ENCODE measurements around the gene INCENP.
"Not testable (repeated sequence)": the region's sequence is repeated elsewhere in the genome, so short reads cannot be mapped to it uniquely, and the experiment has no call there.

Gene INCENP

GRCh38 chr11:62171261-62171723 lies 47.5 kb downstream of the INCENP start:
- DNase-seq (ENCODE audit: low read depth) = peak; percentile 56

DNA sequence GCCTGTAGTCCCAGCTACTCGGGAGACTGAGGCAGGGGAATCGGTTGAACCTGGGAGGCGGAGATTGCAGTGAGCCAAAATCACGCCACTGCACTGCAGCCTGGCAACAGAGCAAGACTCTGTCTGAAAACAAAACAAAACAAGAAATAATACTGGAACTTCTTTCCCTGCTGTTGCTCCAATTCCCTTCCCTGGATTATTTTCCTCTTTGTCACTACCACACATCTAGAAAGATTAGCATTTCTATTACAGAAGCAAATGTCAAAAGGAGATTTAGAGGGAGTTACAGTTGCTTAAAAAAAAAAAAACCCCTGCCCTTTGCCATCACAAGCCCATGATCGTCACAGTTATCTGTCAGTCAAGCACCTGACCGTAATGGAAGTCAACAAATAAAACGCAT lies 48.5 kb downstream of the INCENP start:
- no peak for DNase-seq (ENCODE audit: low read depth)

DNA sequence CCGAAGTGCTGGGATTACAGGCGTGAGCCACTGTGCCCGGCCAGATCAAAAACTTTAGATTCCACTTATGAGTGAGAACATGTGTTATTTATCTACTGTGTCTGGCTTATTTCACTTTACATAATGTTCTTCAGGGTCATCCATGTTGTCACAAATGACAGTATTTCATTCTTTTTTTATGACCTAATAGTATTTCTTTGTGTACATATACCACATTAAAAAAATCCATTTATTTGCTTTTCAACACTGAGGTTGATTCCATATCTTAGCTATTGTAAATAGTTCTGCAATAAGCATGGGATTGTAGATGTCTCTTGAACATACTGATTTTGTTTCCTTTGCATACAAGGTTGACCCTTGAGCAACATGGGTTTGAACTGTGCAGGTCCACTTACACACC lies 53.0 kb downstream of the INCENP start:
- DNase-seq (ENCODE audit: low read depth) = no peak

DNA sequence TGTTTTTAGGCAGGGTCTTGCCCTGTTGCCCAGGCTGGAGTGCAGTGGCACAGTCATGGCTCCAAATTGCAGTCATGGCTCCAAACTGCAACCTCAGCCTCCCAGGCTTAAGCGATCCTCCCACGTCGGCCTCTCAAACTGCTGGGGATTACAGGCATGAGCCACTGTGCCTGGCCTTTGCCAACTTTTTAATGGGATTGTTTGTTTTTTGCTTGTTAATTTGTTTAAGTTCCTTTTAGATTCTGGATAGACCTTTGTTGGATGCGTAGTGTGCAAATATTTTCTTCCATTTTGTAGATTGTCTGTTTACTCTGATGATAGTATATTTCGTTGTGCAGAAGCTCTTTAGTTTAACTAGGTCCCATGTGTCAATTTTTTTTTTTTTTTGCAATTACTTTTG lies 56.2 kb downstream of the INCENP start:
- no peak for DNase-seq (ENCODE audit: low read depth)

DNA sequence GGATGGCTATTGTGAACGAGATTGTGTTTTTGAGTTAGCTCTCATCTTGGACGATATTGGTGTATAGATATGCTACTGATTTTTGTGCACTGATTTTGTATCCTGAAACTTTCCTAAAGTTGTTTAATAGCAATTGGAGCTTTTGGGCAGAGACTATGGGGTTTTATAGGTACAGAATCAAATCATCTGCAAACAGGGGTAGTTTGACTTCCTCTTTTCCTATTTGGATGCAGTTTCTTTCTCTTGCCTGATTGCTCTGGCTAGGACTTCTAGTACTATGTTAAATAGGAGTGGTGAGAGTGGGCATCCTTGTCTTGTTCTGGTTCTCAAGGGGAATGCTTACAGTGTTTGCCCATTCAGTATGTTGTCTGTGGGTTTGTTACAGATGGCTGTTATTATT lies 57.3 kb downstream of the INCENP start:
- no peak for DNase-seq (ENCODE audit: low read depth)

GRCh38 chr11:62182147-62182891 lies 58.5 kb downstream of the INCENP start:
- no peak for DNase-seq (ENCODE audit: low read depth)

- DNase-seq (ENCODE audit: low read depth) = no peak
Measured at GRCh38 chr11:62186195-62186594, 62.4 kb downstream of the INCENP start.

- DNase-seq (ENCODE audit: low read depth) = no peak
Measured at GRCh38 chr11:62190011-62190410, 66.2 kb downstream of the INCENP start, which contains the start of gene SCGB1D1. Gene SCGB1D1 (plus strand): TSS chr11:62190216. CDS start chr11:62190285, 69 bp downstream.

DNA sequence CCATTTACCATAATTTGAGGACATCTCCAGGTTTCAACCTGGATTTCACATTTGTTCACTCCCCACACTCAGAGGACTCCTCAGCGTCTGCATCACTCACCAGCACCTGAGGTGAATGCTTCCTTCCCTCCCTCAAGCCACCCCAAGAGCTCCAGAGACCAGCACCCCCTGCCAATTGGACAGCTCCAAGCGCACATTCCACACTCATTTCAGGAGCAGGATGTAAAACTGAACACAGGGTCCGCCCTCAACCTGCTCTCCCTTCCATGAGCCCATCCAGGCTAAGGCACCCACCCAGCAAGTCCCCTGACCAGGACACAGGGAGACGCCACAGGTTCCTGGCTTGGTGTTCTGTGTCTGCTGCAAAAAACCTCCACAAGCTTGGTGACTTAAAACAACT lies 70.1 kb downstream of the INCENP start:
- no peak for DNase-seq (ENCODE audit: low read depth)

DNA sequence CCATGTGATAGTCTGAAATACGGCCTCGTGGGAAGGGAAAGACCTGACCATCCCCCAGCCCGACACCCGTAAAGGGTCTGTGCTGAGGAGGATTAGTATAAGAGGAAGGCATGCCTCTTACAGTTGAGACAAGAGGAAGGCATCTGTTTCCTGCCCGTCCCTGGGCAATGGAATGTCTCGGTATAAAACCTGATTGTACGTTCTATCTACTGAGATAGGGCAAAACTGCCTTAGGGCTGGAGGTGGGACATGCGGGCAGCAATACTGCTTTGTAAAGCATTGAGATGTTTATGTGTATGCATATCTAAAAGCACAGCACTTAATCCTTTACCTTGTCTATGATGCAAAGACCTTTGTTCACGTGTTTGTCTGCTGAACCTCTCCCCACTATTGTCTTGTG lies 71.2 kb downstream of the INCENP start:
- DNase-seq (ENCODE audit: low read depth) = not testable (repeated sequence)

DNA sequence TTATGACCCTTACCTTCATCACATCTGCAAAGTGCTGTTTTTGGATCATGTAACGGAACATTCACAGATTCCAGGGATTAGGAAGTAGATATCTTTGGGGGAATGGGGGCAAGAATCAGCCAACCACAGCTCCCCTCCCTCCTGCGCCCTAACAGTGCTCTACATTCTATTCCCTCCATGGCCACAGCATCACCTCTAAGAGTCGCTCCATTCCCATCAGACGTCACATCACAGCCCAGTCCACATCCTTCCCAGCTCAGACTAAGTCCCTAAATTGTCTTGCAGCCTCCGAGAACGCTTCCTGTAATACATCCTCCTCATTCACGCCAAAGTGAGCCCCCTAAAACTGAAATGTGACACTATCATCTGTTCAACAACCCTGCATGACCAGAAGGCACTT lies 72.1 kb downstream of the INCENP start:
- DNase-seq (ENCODE audit: low read depth) = no peak

- DNase-seq (ENCODE audit: low read depth) = not testable (repeated sequence)
Measured at GRCh38 chr11:62197400-62197799, 73.6 kb downstream of the INCENP start.

GRCh38 chr11:62201376-62201775 lies 77.6 kb downstream of the INCENP start:
- DNase-seq (ENCODE audit: low read depth) = no peak

Measured in T follicular helper cell (primary cell).